Ovary (tissue), 9 donors: Measurements from ENCODE around the gene FBXO38. TPM values are rescaled to one million over a fixed set of nuclear protein-coding genes. Genes with fewer than 3 reads are reported as not detected.

Source experiments
- DNase-seq, 5 donors: peaks; one replicate each; pipeline ENCODE4 v3.0.0-alpha.2; 2019 to 2020
- H3K27ac ChIP-seq, 2 donors: fragments of 200-600 bp; one replicate each; pipeline versions ENCODE4 v1.5.1 to v1.8.0; 2019 to 2022
- H3K27me3 ChIP-seq: fragments of 200-600 bp; one replicate; pipeline ENCODE4 v1.8.0; 2022
- H3K36me3 ChIP-seq: fragments of 200-600 bp; sonication (generic); one replicate; pipeline ENCODE4 v1.5.1; 2019
- H3K4me1 ChIP-seq: one replicate; pipeline ENCODE4 v1.8.1; 2013; ENCODE audit warnings: mild to moderate bottlenecking, moderate library complexity; ENCODE audit not compliant: insufficient read depth
- H3K4me3 ChIP-seq: fragments of 200-600 bp; sonication (generic); one replicate; pipeline ENCODE4 v1.5.1; 2017
- H3K9me3 ChIP-seq, 2 donors: fragments of 200-600 bp in 1 of 2; sonication (generic) in 1 of 2; one replicate each; pipeline versions ENCODE4 v1.5.1 to v1.8.1; 2013 to 2019; ENCODE audit warnings: mild to moderate bottlenecking in 1 of 2, moderate library complexity in 1 of 2
- EP300 ChIP-seq: sonication (generic); formaldehyde crosslinking; IDR thresholded peaks from one replicate; pipeline ENCODE4 v1.6.1; 2017; ENCODE audit warnings: antibody characterized with exemption
- POLR2A ChIP-seq: fragments of 450-650 bp; IDR thresholded peaks from one replicate; pipeline ENCODE4 v1.6.1; 2017; ENCODE audit warnings: antibody characterized with exemption, mild to moderate bottlenecking, moderate library complexity
- WGBS, 3 donors: extraction: QIAGEN DNeasy Blood & Tissue Kit in 1 of 3; methylation state at CpG; one replicate each; pipeline versions ENCODE4 v1.1.5 to v1.1.7; 2013 to 2017; 5-methylcytosine and 5-hydroxymethylcytosine counted together
- intact Hi-C, 4 donors: fragments of 100-400 bp; cut with DNase I; formaldehyde crosslinking; loops; one replicate each; pipeline versions ENCODE4 v1.11.0 to v1.15.1; 2022 to 2023
- polyA plus RNA-seq, 2 donors: library from polyadenylated mRNA; stranded (reverse); fragments of 200-250 nt in 1 of 2; fragments of 350-450 nt in 1 of 2; fragmentation: Illumina TruSeq in 1 of 2; extraction: RNeasy Lipid Tissue Mini Kit (QIAGEN cat#74804) in 1 of 2; gene quantifications; one replicate each; pipeline ENCODE4 v1.2.3, GENCODE V29; 2013 to 2014
- total RNA-seq, 7 donors: library from RNA; depleted of rRNA in 2 of 7; stranded (reverse); fragments of >200 nt in 2 of 7; fragmentation: NEBNext Ultra II Directional in 3 of 7; extraction: Animal tissue kit (Norgen Biotek cat#: 25700) in 3 of 7; gene quantifications; one replicate each; pipeline versions ENCODE4 v1.1.0 to v1.2.4, GENCODE V29; 2016 to 2023
- TF ChIP-seq, protein P1 (sequence below), 3 donors: fragments of 450-650 bp in 2 of 3; fragments of 200-600 bp in 1 of 3; IDR thresholded peaks; one replicate each; pipeline versions ENCODE4 v1.5.1 to v1.8.0; 2016 to 2022; ENCODE audit warnings: antibody characterized with exemption in 3 of 3, mild to moderate bottlenecking in 1 of 3
- donor health status: DM: no; HTN: no; CAD: no; lungs with moderate emphysema.
- donor health status: DM: no; HTN: no; CAD: no.
- donor health status: Bipolar disorder and iron deficiency.
- donor health status: DM: yes; HTN: yes; CAD: no.
- donor health status: DM: no; HTN: no; CAD: no.
- donor health status: DM: yes; HTN: yes; CAD: no.

Gene FBXO38
- total and polyA plus RNA-seq, 9 donors, result 16.7 to 47.0 (median 36.2) TPM

- Histone ChIP-seq H3K27ac (no peak overlapping the region), H3K4me1 (peaks cover 5% of the 10 kb centered on the region), H3K9me3 (no peaks in the 10 kb centered on the region), H3K4me3 (no peak overlapping the region), H3K27me3 (no peaks in the 10 kb centered on the region), H3K36me3 (no peaks in the 10 kb centered on the region)
- WGBS, 3 donors, result 65 to 78% (median 74%) methylated on average over 3 of the region's 3 CpGs
- intact Hi-C loops, result no loop called here
- DNase-seq, result no peak
- TF ChIP-seq EP300 (no peak), POLR2A (no peak)
- TF ChIP-seq, protein P1, sequence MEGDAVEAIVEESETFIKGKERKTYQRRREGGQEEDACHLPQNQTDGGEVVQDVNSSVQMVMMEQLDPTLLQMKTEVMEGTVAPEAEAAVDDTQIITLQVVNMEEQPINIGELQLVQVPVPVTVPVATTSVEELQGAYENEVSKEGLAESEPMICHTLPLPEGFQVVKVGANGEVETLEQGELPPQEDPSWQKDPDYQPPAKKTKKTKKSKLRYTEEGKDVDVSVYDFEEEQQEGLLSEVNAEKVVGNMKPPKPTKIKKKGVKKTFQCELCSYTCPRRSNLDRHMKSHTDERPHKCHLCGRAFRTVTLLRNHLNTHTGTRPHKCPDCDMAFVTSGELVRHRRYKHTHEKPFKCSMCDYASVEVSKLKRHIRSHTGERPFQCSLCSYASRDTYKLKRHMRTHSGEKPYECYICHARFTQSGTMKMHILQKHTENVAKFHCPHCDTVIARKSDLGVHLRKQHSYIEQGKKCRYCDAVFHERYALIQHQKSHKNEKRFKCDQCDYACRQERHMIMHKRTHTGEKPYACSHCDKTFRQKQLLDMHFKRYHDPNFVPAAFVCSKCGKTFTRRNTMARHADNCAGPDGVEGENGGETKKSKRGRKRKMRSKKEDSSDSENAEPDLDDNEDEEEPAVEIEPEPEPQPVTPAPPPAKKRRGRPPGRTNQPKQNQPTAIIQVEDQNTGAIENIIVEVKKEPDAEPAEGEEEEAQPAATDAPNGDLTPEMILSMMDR (IDR thresholded peaks at IDR 0.05), result no peak
Measured at GRCh38 chr5:148394587-148395019, 10.8 kb downstream of the FBXO38 start.

DNA sequence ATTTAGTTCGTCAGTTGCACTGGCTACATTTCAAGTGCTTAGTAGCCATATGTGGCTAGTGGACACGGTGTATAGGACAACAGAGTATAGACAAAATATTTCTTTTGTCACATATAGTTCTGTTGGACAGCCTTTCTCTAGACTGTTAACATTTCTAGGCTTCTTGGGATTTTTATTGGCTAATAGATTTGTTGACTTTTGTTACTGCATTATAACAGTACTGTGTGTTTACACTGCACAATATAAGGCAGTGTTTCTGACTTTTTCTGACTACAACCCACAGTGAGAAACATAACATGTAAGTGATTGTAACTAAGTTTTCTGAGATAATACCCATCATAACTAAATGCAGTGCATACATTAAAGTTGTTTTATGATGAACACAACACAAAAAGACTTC is 11.3 kb downstream of the FBXO38 start:
- Histone ChIP-seq H3K27me3 (no peaks in the 10 kb centered on the region), H3K36me3 (no peaks in the 10 kb centered on the region), H3K9me3 (no peaks in the 10 kb centered on the region), H3K4me1 (peaks cover 5% of the 10 kb centered on the region), H3K4me3 (no peak overlapping the region), H3K27ac (no peak overlapping the region)
- intact Hi-C loops, result no loop called here
- TF ChIP-seq, protein P1 (IDR thresholded peaks at IDR 0.05), result no peak
- TF ChIP-seq EP300 (no peak), POLR2A (no peak)
- DNase-seq, result no peak
- 85 to 92% (median 90%) methylated on average over 2 of the region's 2 CpGs for WGBS, 3 donors

GRCh38 chr5:148397968-148398595 is 14.3 kb downstream of the FBXO38 start:
- 77 to 96% (median 96%) methylated on average over 3 of the region's 3 CpGs for WGBS, 3 donors
- TF ChIP-seq, protein P1 (IDR thresholded peaks at IDR 0.05), result no peak
- no peak for TF ChIP-seq EP300
- TF ChIP-seq POLR2A, result no peak
- DNase-seq, result no peak
- Histone ChIP-seq H3K27ac (no peak overlapping the region), H3K4me3 (no peak overlapping the region), H3K27me3 (no peaks in the 10 kb centered on the region), H3K36me3 (no peaks in the 10 kb centered on the region), H3K4me1 (peaks cover 2% of the 10 kb centered on the region), H3K9me3 (no peaks in the 10 kb centered on the region)
- intact Hi-C loops, result no loop called here

GRCh38 chr5:148398698-148399121 is 15.0 kb downstream of the FBXO38 start:
- intact Hi-C loops, result no loop called here
- Histone ChIP-seq H3K4me3 (no peak overlapping the region), H3K27me3 (no peaks in the 10 kb centered on the region), H3K36me3 (no peaks in the 10 kb centered on the region), H3K9me3 (no peaks in the 10 kb centered on the region), H3K4me1 (peaks cover 2% of the 10 kb centered on the region), H3K27ac (no peak overlapping the region)
- DNase-seq, result no peak
- WGBS, 3 donors, result 85 to 92% (median 87%) methylated on average over 5 of the region's 5 CpGs
- TF ChIP-seq POLR2A, result no peak
- TF ChIP-seq EP300, result no peak
- TF ChIP-seq, protein P1 (IDR thresholded peaks at IDR 0.05), result no peak
